ENCODE measurements around the gene PRPF6. TPM values are rescaled to one million over a fixed set of nuclear protein-coding genes. Genes with fewer than 3 reads are reported as not detected.

The PRPF6 gene
- total and polyA plus RNA-seq, 7 donors, result 23.4 to 59.9 (median 44.9) TPM

GRCh38 chr20:64078934-64079272 lies 98.0 kb downstream of the PRPF6 start:
- peak overlapping the region; percentile 70 to 81 (median 74) for H3K27ac ChIP-seq
- H3K9me3 ChIP-seq, result no peaks in the 10 kb centered on the region
- DNase-seq, result no peak
- TF ChIP-seq POLR2A (IDR thresholded peaks at IDR 0.05) (no peak), POLR2AphosphoS5 (IDR thresholded peaks at IDR 0.05) (no peak), EP300 (IDR thresholded peaks at IDR 0.05) (no peak), CTCF (IDR thresholded peaks at IDR 0.05) (no peak)
- peaks cover 3 to 16% (median 3%) of the 10 kb centered on the region in 3 donors for H3K27me3 ChIP-seq
- H3K4me1 ChIP-seq, result peaks cover 0 to 29% (median 26%) of the 10 kb centered on the region in 4 donors
- WGBS, 2 donors, result 7 to 8% methylated on average over 4 of the region's 4 CpGs
- peaks cover 0 to 7% (median 3%) of the 10 kb centered on the region in 4 donors for H3K36me3 ChIP-seq
- H3K4me3 ChIP-seq, result peak overlapping the region; percentile 60 to 85 (median 70)
- intact Hi-C loops (cut with DNase I), result no loop called here

- Histone ChIP-seq H3K4me1 (peaks cover 0 to 33% (median 30%) of the 10 kb centered on the region in 4 donors), H3K27ac (peak within 1 kb of the TSS; percentile 70 to 81 (median 74))
These were observed 98.5 kb downstream of the PRPF6 start, which contains the start of gene RGS19 for GRCh38 chr20:64079273-64080012. TSS of gene RGS19 (minus strand) at chr20:64079518. CDS start at chr20:64076886, 2,632 bp downstream.

GRCh38 chr20:64080013-64080812 lies 99.3 kb downstream of the PRPF6 start, which contains the start of gene OPRL1:
TSS of gene OPRL1 (plus strand) at chr20:64080082. CDS start at chr20:64092721, 12,639 bp downstream.
- H3K36me3 ChIP-seq, result no peaks in the 10 kb centered on the region
- intact Hi-C loops (cut with DNase I), result loop anchor here (5.0 kb wide), 1 partner anchor 978 kb away; no protein-coding TSS in a partner anchor
- H3K27ac ChIP-seq, result peak within 1 kb of the TSS; percentile 70 to 81 (median 74)
- peak within 1 kb of the TSS; percentile 60 to 85 (median 70) for H3K4me3 ChIP-seq
- TF ChIP-seq EP300 (IDR thresholded peaks at IDR 0.05), result peak in 1 of 4 donors; percentile 61
- TF ChIP-seq CTCF (IDR thresholded peaks at IDR 0.05), result no peak
- no peak for TF ChIP-seq POLR2A (IDR thresholded peaks at IDR 0.05)
- TF ChIP-seq POLR2AphosphoS5 (IDR thresholded peaks at IDR 0.05), result no peak
- no peaks in the 10 kb centered on the region for H3K9me3 ChIP-seq
- WGBS, 2 donors, result 2 to 5% methylated on average over 62 of the region's 62 CpGs
- peaks cover 14 to 29% (median 17%) of the 10 kb centered on the region in 3 donors for H3K27me3 ChIP-seq
- DNase-seq, result no peak
- H3K4me1 ChIP-seq, result peaks cover 0 to 37% (median 31%) of the 10 kb centered on the region in 4 donors

More at GRCh38 chr20:64079273-64080012, 98.5 kb downstream of the PRPF6 start, which contains the start of gene RGS19:
- Histone ChIP-seq H3K9me3 (no peaks in the 10 kb centered on the region), H3K27me3 (peaks cover 6 to 21% (median 9%) of the 10 kb centered on the region in 3 donors), H3K36me3 (peaks cover 0 to 2% (median 0%) of the 10 kb centered on the region in 4 donors), H3K4me3 (peak within 1 kb of the TSS; percentile 60 to 85 (median 70))
- TF ChIP-seq POLR2AphosphoS5 (IDR thresholded peaks at IDR 0.05), result no peak
- no peak for TF ChIP-seq EP300 (IDR thresholded peaks at IDR 0.05)
- TF ChIP-seq POLR2A (IDR thresholded peaks at IDR 0.05), result no peak
- TF ChIP-seq CTCF (IDR thresholded peaks at IDR 0.05), result no peak
- peak; percentile 85 for DNase-seq
- 0% methylated on average over 73 of the region's 73 CpGs for WGBS, 2 donors
- intact Hi-C loops (cut with DNase I), result loop anchor here (5.0 kb wide), 1 partner anchor 977 kb away; no protein-coding TSS in a partner anchor

GRCh38 chr20:64080813-64081623 lies 100.1 kb downstream of the PRPF6 start:
- Histone ChIP-seq H3K9me3 (no peaks in the 10 kb centered on the region), H3K27ac (peak overlapping the region in 2 of 4 donors; percentile 73 to 74), H3K4me1 (peaks cover 0 to 37% (median 31%) of the 10 kb centered on the region in 4 donors), H3K36me3 (no peaks in the 10 kb centered on the region), H3K27me3 (peaks cover 14 to 37% (median 21%) of the 10 kb centered on the region in 3 donors), H3K4me3 (peak overlapping the region in 2 of 4 donors; percentile 77 to 85)
- DNase-seq, result no peak
- no peak for TF ChIP-seq POLR2AphosphoS5 (IDR thresholded peaks at IDR 0.05)
- no peak for TF ChIP-seq EP300 (IDR thresholded peaks at IDR 0.05)
- no peak for TF ChIP-seq POLR2A (IDR thresholded peaks at IDR 0.05)
- no peak for TF ChIP-seq CTCF (IDR thresholded peaks at IDR 0.05)
- WGBS, 2 donors, result 46 to 76% methylated on average over 17 of the region's 17 CpGs
- intact Hi-C loops (cut with DNase I), result loop anchor here (5.0 kb wide), 1 partner anchor 979 kb away; no protein-coding TSS in a partner anchor
